GM12878 (cell line): ENCODE results near the gene HRC. TPM values are rescaled to one million over a fixed set of nuclear protein-coding genes. Genes with fewer than 3 reads are reported as not detected.
A peak's percentile ranks its signal among the peaks of the same experiment; 100 is the strongest.

Experiments
- ATAC-seq: fragments of 200-7000 bp; cut with Tn5 transposase; 3 replicates; pipeline ENCODE4 v1.9.1; 2020; ENCODE audit warnings: mild to moderate bottlenecking, moderate library complexity
- BruUV-seq: library from RNA; stranded (reverse); fragments of 400-500 nt; replicated peaks from 2 replicates; lab custom pipeline; 2021; lab: Mats Ljungman, UMichigan
- CTCF ChIA-PET: fragments of 300-600 bp; sonication (Branson Sonifier 250); formaldehyde crosslinking; extraction: SDS; loops from one replicate; lab custom pipeline; 2021; ENCODE audit warnings: inconsistent platforms; lab: Yijun Ruan, JAX
- POLR2A ChIA-PET: fragments of 350-600 bp; formaldehyde crosslinking; extraction: SDS; loops from one replicate; lab custom pipeline; 2021; ENCODE audit warnings: inconsistent platforms; lab: Charles Lee
- RAD21 ChIA-PET: fragments of 300-600 bp; sonication (Branson Sonifier 250); formaldehyde crosslinking; loops from one replicate; lab custom pipeline; 2023; ENCODE audit warnings: antibody characterized with exemption; ENCODE audit not compliant: unreplicated experiment; lab: Charles Lee
- SMC1A ChIA-PET: fragments of 300-600 bp; sonication (Branson Sonifier 250); formaldehyde crosslinking; loops from one replicate; lab custom pipeline; 2023; ENCODE audit not compliant: unreplicated experiment, uncharacterized antibody; lab: Charles Lee
- DNase-seq: peaks from one replicate; pipeline ENCODE4 v3.0.0-alpha.2; 2011; ENCODE audit warnings: low read depth, low spot score
- FAIRE-seq: peaks from 3 replicates; lab custom pipeline; 2011; peaks lifted over from hg19 to GRCh38; lab: Jason Lieb, UNC
- H2AFZ ChIP-seq: 2 replicates; pipeline ENCODE4 v1.6.0; 2011; ENCODE audit warnings: low read depth, low read length, control low read depth; ENCODE audit not compliant: control insufficient read depth
- H3K27ac ChIP-seq: 2 replicates; pipeline ENCODE4 v1.5.1; 2011; ENCODE audit warnings: control low read depth; ENCODE audit not compliant: control insufficient read depth, insufficient read depth
- H3K27me3 ChIP-seq, 2 experiments: replicated peaks in 1 of 2; 2 replicates each; pipeline versions ENCODE4 v1.6.0 to v1.6.1; 2011; ENCODE audit warnings: low read length in 1 of 2; ENCODE audit not compliant: control insufficient read depth in 2 of 2, insufficient read depth in 2 of 2
- H3K36me3 ChIP-seq, 2 experiments: 2 replicates each; pipeline ENCODE4 v1.5.1; 2011; ENCODE audit warnings: low read length in 1 of 2; ENCODE audit not compliant: control insufficient read depth in 2 of 2, insufficient read depth in 2 of 2
- H3K4me1 ChIP-seq: 2 replicates; pipeline ENCODE4 v1.6.1; 2011; ENCODE audit warnings: mild to moderate bottlenecking, low read length, moderate library complexity, mixed read lengths; ENCODE audit not compliant: control insufficient read depth, insufficient read depth
- H3K4me2 ChIP-seq: 2 replicates; pipeline ENCODE4 v1.6.0; 2011; ENCODE audit warnings: control low read depth; ENCODE audit not compliant: control insufficient read depth, insufficient read depth
- H3K4me3 ChIP-seq: fragments of 200-600 bp; sonication (generic); 2 replicates; pipeline ENCODE4 v1.5.1; 2016
- H3K79me2 ChIP-seq: 2 replicates; pipeline ENCODE4 v1.6.0; 2011; ENCODE audit warnings: low read length; ENCODE audit not compliant: control insufficient read depth, insufficient read depth
- H3K9ac ChIP-seq: 2 replicates; pipeline ENCODE4 v1.8.0; 2011; ENCODE audit warnings: low read length, control low read depth, mixed read lengths; ENCODE audit not compliant: control insufficient read depth, insufficient read depth
- H3K9me3 ChIP-seq: replicated peaks from 3 replicates; pipeline ENCODE4 v1.5.1; 2011; ENCODE audit warnings: mild to moderate bottlenecking, low read length; ENCODE audit not compliant: control insufficient read depth, insufficient read depth
- H4K20me1 ChIP-seq: 2 replicates; pipeline ENCODE4 v1.6.0; 2011; ENCODE audit not compliant: control insufficient read depth, insufficient read depth
- ASH2L ChIP-seq: fragments of 300-600, 200-600 bp; sonication (generic); IDR thresholded peaks from 2 replicates; pipeline ENCODE4 v1.6.1; 2017; ENCODE audit warnings: low read depth, mild to moderate bottlenecking, borderline replicate concordance
- BCLAF1 ChIP-seq: fragments of 450-650 bp; IDR thresholded peaks from 2 replicates; pipeline ENCODE4 v1.6.1; 2017; ENCODE audit warnings: antibody characterized with exemption, mild to moderate bottlenecking, moderate library complexity
- DPF2 ChIP-seq: fragments of 450-650 bp; IDR thresholded peaks from 2 replicates; pipeline ENCODE4 v1.6.1; 2017; ENCODE audit warnings: mild to moderate bottlenecking
- EED ChIP-seq: sonication (generic); IDR thresholded peaks from 2 replicates; pipeline ENCODE4 v1.6.1; 2016; ENCODE audit warnings: antibody characterized with exemption, low read depth
- FOXK2 ChIP-seq: fragments of 450-650 bp; IDR thresholded peaks from 2 replicates; pipeline ENCODE4 v1.6.1; 2017; ENCODE audit warnings: mild to moderate bottlenecking, moderate library complexity
- HSF1 ChIP-seq: fragments of 150-350 bp; IDR thresholded peaks from 2 replicates; pipeline ENCODE4 v1.6.1; 2014; ENCODE audit warnings: mild to moderate bottlenecking, low read depth, low read length
- IKZF1 ChIP-seq: fragments of 450-650 bp; conservative IDR thresholded peaks from 2 replicates; pipeline ENCODE4 v1.6.1; 2017; ENCODE audit warnings: antibody characterized with exemption, mild to moderate bottlenecking
- IKZF2 ChIP-seq, 2 experiments: fragments of 450-650 bp; IDR thresholded peaks; 2 replicates each; pipeline ENCODE4 v1.6.1; 2017; ENCODE audit warnings: mild to moderate bottlenecking in 2 of 2, moderate library complexity in 2 of 2
- IRF4 ChIP-seq: IDR thresholded peaks from 2 replicates; pipeline ENCODE4 v1.6.1; 2011; ENCODE audit warnings: low read depth, low read length
- MAX ChIP-seq: IDR thresholded peaks from 2 replicates; pipeline ENCODE4 v1.6.1; 2012; ENCODE audit warnings: low read depth, low read length, improper control_type of control experiment
- MYB ChIP-seq: fragments of 150-350 bp; IDR thresholded peaks from 2 replicates; pipeline ENCODE4 v1.6.1; 2014; ENCODE audit warnings: mild to moderate bottlenecking, low read depth, low read length, borderline replicate concordance
- NFYA ChIP-seq: IDR thresholded peaks from 2 replicates; pipeline ENCODE4 v1.6.1; 2011; ENCODE audit warnings: low read depth, mild to moderate bottlenecking, low read length, improper control_type of control experiment, borderline replicate concordance
- POLR2A ChIP-seq: IDR thresholded peaks from 2 replicates; pipeline ENCODE4 v1.6.1; 2011; ENCODE audit warnings: low read depth, mild to moderate bottlenecking, low read length
- SIN3A ChIP-seq: IDR thresholded peaks from 2 replicates; pipeline ENCODE4 v1.6.1; 2012; ENCODE audit warnings: low read depth, low read length, improper control_type of control experiment
- SMC3 ChIP-seq: IDR thresholded peaks from 2 replicates; pipeline ENCODE4 v1.6.1; 2011; ENCODE audit warnings: low read length, improper control_type of control experiment, borderline replicate concordance
- STAT1 ChIP-seq: fragments of 450-650 bp; conservative IDR thresholded peaks from 2 replicates; pipeline ENCODE4 v1.6.1; 2014; ENCODE audit warnings: antibody characterized with exemption, mild to moderate bottlenecking
- ZBED1 ChIP-seq: IDR thresholded peaks from 2 replicates; pipeline ENCODE4 v1.6.1; 2016; ENCODE audit warnings: borderline replicate concordance
- WGBS: methylation state at CpG from one replicate; pipeline ENCODE4 v1.1.6; 2016; ENCODE audit warnings: low lambda C conversion rate; ENCODE audit not compliant: insufficient replicate concordance, insufficient coverage; ENCODE audit errors: missing lambda C conversion rate; 5-methylcytosine and 5-hydroxymethylcytosine counted together
- in situ Hi-C: fragments of 300-500 bp; cut with MboI; formaldehyde crosslinking; loops from 9 replicates; pipeline ENCODE4 v1.14.3; 2018; ENCODE audit warnings: mixed read lengths
- intact Hi-C: fragments of 100-400 bp; cut with micrococcal nuclease; formaldehyde crosslinking; loops from one replicate; pipeline ENCODE4 v1.14.2; 2022; ENCODE audit not compliant: unreplicated experiment
- polyA plus RNA-seq, 11 experiments: library from polyadenylated mRNA; depleted of rRNA in 4 of 11; unstranded in 6 of 11; stranded (reverse) in 5 of 11; fragments of >200 nt; fragmentation: Nextera tagmentation in 4 of 11; fragmentation: Illumina TruSeq in 1 of 11; extraction: Ambion mirVana in 4 of 11; extraction: Trizol in 1 of 11; gene quantifications; 1 replicate in 1 of 11; 2 replicates in 10 of 11; pipeline versions ENCODE4 v1.2.1 to v1.2.3, GENCODE V29; 2011 to 2016; ENCODE audit warnings: inconsistent platforms in 2 of 11, missing spikeins in 2 of 11, low read depth in 1 of 11
- total RNA-seq, 4 experiments: library from RNA; depleted of rRNA in 3 of 4; stranded (reverse); fragments of >200 nt in 3 of 4; fragmentation: Illumina TruSeq in 1 of 4; extraction: Trizol in 1 of 4; gene quantifications; 2 replicates each; pipeline versions ENCODE4 v1.2.1 to v1.2.3, GENCODE V29; 2013 to 2021

The HRC gene
- total and polyA plus RNA-seq, 10 of the 15 experiments (the other 5 are each of a cell fraction or from before 2014, with no cell fraction given) = 0.10 TPM; not detected in 9

- TF ChIP-seq BCLAF1 (peak; percentile 91), FOXK2 (peak; percentile 97), STAT1 (peak; percentile 91), SMC3 (no peak)
These were observed 36.4 kb downstream of the HRC start, which contains the start of gene C19orf73 (continued) for GRCh38 chr19:49118565-49119410.

GRCh38 chr19:49117677-49118564 is 37.3 kb downstream of the HRC start:
- in situ Hi-C loops = no loop called here
- peak overlapping the region; percentile 96 for H2AFZ ChIP-seq
- TF ChIP-seq STAT1 = no peak
- no peak for TF ChIP-seq IKZF2 (IDR thresholded peaks at IDR 0.05)
- no peak for TF ChIP-seq SIN3A
- TF ChIP-seq NFYA = no peak
- TF ChIP-seq POLR2A = no peak
- no peak for TF ChIP-seq ASH2L
- TF ChIP-seq MYB = no peak
- TF ChIP-seq HSF1 = no peak
- no peak for TF ChIP-seq ZBED1
- TF ChIP-seq IKZF1 = no peak
- no peak for TF ChIP-seq EED
- no peak for TF ChIP-seq MAX
- TF ChIP-seq IRF4 = no peak
- no peak for TF ChIP-seq DPF2

More at GRCh38 chr19:49117677-49118564, 37.3 kb downstream of the HRC start:
- peak overlapping the region; percentile 76 for H3K9ac ChIP-seq
- ChIA-PET SMC1A (no interaction called here), CTCF (interaction anchor here (0.9 to 2.8 kb wide), 4 partner anchors 12 to 80 kb away, joined by 3 to 12 read pairs (median 7); no protein-coding TSS in a partner anchor), POLR2A (interaction anchor here (1.0 to 1.6 kb wide), 2 partner anchors 10 to 336 kb away, joined by 4 read pairs; no protein-coding TSS in a partner anchor), RAD21 (no interaction called here)
- no peaks in the 10 kb centered on the region for H3K9me3 ChIP-seq
- no peak for FAIRE-seq
- H3K4me3 ChIP-seq = peak overlapping the region; percentile 60; the same call in 1 of the 2 replicates
- H3K27ac ChIP-seq = peak overlapping the region; percentile 73
- no peaks in the 10 kb centered on the region for H4K20me1 ChIP-seq
- H3K79me2 ChIP-seq = no peaks in the 10 kb centered on the region
- H3K36me3 ChIP-seq = no peaks in the 10 kb centered on the region
- intact Hi-C loops = no loop called here
- H3K4me1 ChIP-seq = peaks cover 12% of the 10 kb centered on the region
- ATAC-seq = no peak
- no peak for DNase-seq
- H3K4me2 ChIP-seq = peak overlapping the region; percentile 75
- no TSS peak for BruUV-seq
- H3K27me3 ChIP-seq = peaks cover 7 to 8% of the 10 kb centered on the region in 2 experiments
- 64% methylated on average over 26 of the region's 26 CpGs for WGBS
